Parathyroid adenoma (tissue), 2 donors: ENCODE results near the gene SPON1.

Experiments used
- H2AFZ ChIP-seq: fragments of 300-600 bp; sonication (generic); one replicate; pipeline ENCODE4 v1.7.0; 2017; ENCODE audit warnings: antibody characterized with exemption, mild to moderate bottlenecking
- H3K27ac ChIP-seq: fragments of 300-600 bp; sonication (generic); one replicate; pipeline ENCODE4 v1.7.0; 2017
- H3K27me3 ChIP-seq: fragments of 300-600 bp; sonication (generic); one replicate; pipeline ENCODE4 v1.7.0; 2017; ENCODE audit warnings: low read length; ENCODE audit not compliant: control insufficient read depth, insufficient read depth
- H3K36me3 ChIP-seq: fragments of 300-600 bp; sonication (generic); one replicate; pipeline ENCODE4 v1.7.0; 2017; ENCODE audit warnings: low read length; ENCODE audit not compliant: control insufficient read depth, insufficient read depth
- H3K4me1 ChIP-seq: fragments of 300-600 bp; sonication (generic); one replicate; pipeline ENCODE4 v1.7.0; 2017; ENCODE audit warnings: control low read depth
- H3K4me2 ChIP-seq: fragments of 300-600 bp; sonication (generic); one replicate; pipeline ENCODE4 v1.7.0; 2017; ENCODE audit warnings: low read length
- H3K4me3 ChIP-seq: fragments of 300-600 bp; sonication (generic); one replicate; pipeline ENCODE4 v1.7.0; 2017; ENCODE audit warnings: low read depth, low read length
- H3K79me2 ChIP-seq: fragments of 300-600 bp; sonication (generic); one replicate; pipeline ENCODE4 v1.7.0; 2017; ENCODE audit warnings: control low read depth
- H3K9ac ChIP-seq: fragments of 300-600 bp; sonication (generic); one replicate; pipeline ENCODE4 v1.7.0; 2017; ENCODE audit warnings: mild to moderate bottlenecking
- H3K9me3 ChIP-seq: fragments of 300-600 bp; sonication (generic); one replicate; pipeline ENCODE4 v1.7.0; 2017; ENCODE audit warnings: low read length; ENCODE audit not compliant: control insufficient read depth
- TF ChIP-seq, protein P1 (sequence below): fragments of 300-600 bp; sonication (generic); IDR thresholded peaks from one replicate; pipeline ENCODE4 v1.7.0; 2017; ENCODE audit warnings: antibody characterized with exemption, mild to moderate bottlenecking
- donor health status: primary hyperparathyroidism.

The SPON1 gene

DNA sequence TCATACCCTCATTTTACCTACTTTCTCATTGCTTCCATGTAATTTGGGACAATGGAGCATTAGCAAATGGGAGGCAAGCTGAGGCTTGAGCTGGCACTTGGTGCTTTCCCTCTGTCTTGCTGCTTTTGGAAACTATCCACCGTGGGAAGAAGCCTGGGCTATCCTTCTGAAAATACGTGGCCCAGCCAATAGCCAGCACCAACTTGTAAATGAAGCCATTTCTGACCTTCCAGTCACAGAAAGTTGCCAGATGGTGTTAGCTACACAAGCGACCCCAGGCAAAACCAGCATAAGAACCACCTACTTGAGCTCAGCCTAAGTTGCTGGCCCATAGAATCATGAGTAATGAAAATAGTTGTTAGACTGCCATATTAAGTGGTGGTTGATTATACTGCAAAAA lies 18.5 kb upstream of the SPON1 start:
- Histone ChIP-seq H2AFZ (no peak overlapping the region), H3K4me1 (no peaks in the 10 kb centered on the region), H3K36me3 (no peaks in the 10 kb centered on the region), H3K9ac (no peak overlapping the region), H3K4me3 (no peak overlapping the region), H3K4me2 (no peak overlapping the region), H3K9me3 (no peaks in the 10 kb centered on the region), H3K79me2 (no peaks in the 10 kb centered on the region), H3K27me3 (no peaks in the 10 kb centered on the region), H3K27ac (no peak overlapping the region)
- TF ChIP-seq, protein P1, sequence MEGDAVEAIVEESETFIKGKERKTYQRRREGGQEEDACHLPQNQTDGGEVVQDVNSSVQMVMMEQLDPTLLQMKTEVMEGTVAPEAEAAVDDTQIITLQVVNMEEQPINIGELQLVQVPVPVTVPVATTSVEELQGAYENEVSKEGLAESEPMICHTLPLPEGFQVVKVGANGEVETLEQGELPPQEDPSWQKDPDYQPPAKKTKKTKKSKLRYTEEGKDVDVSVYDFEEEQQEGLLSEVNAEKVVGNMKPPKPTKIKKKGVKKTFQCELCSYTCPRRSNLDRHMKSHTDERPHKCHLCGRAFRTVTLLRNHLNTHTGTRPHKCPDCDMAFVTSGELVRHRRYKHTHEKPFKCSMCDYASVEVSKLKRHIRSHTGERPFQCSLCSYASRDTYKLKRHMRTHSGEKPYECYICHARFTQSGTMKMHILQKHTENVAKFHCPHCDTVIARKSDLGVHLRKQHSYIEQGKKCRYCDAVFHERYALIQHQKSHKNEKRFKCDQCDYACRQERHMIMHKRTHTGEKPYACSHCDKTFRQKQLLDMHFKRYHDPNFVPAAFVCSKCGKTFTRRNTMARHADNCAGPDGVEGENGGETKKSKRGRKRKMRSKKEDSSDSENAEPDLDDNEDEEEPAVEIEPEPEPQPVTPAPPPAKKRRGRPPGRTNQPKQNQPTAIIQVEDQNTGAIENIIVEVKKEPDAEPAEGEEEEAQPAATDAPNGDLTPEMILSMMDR: no peak

DNA sequence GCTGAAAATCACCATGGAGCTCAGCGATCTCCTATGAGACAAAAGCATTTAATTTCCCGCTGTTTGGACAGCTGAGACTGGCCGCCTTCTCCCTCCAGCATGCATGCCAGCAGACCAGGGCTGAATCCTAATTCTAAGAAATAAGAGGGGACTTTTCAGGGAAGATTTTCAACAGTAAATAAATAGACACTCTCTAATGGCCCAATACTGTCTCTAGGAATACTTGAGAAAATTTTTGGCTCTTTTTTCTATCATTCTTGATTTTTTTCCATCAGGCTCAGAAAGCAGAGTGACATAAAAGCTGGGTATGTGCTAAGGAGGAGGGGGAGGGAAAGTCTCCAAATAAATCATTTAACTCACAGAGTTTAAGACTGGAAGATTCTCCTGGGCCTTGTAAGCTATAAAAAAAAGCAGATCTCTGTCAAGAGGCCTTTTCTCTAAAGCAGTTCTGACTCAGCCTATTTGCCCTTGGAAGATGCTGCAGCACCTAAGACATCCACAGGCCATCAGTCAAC lies 17.6 kb upstream of the SPON1 start:
- H2AFZ ChIP-seq: no peak overlapping the region
- no peak overlapping the region for H3K9ac ChIP-seq
- H3K36me3 ChIP-seq: no peaks in the 10 kb centered on the region
- H3K4me3 ChIP-seq: no peak overlapping the region
- no peaks in the 10 kb centered on the region for H3K27me3 ChIP-seq
- H3K9me3 ChIP-seq: no peaks in the 10 kb centered on the region
- H3K4me1 ChIP-seq: no peaks in the 10 kb centered on the region
- no peaks in the 10 kb centered on the region for H3K79me2 ChIP-seq
- H3K4me2 ChIP-seq: no peak overlapping the region
- H3K27ac ChIP-seq: no peak overlapping the region
- TF ChIP-seq, protein P1: no peak

DNA sequence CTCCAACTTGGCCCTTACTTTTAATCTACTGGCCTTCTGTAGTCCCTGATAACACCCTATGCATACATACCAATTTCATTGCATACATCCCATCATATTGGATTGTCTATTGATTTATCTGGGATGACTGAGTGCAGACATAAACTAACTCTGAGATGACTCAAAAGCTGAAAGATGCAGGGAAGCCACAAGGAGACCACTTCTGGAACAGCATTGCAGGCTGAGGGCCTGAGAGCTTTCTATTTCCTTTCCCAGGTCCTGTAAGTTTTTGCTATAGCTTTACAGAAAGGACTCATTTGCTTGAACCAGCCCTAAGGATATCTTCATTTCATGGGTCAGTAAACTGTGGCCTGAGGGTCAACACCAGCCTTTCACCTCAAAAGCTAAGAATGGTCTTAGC lies 15.1 kb upstream of the SPON1 start:
- Histone ChIP-seq H3K9me3 (no peaks in the 10 kb centered on the region), H3K9ac (no peak overlapping the region), H3K4me1 (no peaks in the 10 kb centered on the region), H3K36me3 (no peaks in the 10 kb centered on the region), H2AFZ (no peak overlapping the region), H3K4me3 (no peak overlapping the region), H3K27ac (no peak overlapping the region), H3K4me2 (no peak overlapping the region), H3K79me2 (no peaks in the 10 kb centered on the region), H3K27me3 (no peaks in the 10 kb centered on the region)
- TF ChIP-seq, protein P1: no peak

DNA sequence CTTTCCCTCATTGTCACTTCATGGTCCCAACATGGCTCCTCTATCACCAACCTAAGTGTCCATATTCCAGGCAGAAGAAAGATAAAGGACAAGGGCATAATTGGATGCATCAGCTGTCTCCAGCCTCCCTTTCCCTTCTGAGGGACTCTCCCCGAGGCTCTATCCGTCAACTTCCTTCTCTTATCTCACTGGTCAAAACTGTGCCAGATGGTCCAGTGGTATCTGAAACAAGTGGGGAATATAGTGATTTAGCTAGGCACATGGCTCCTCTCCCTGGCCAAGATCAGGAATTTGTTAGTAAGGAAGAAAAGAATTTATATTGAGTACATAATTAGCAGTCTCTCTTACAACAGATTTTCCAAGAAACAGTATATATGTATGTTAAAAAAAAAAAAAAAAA lies 12.6 kb upstream of the SPON1 start:
- TF ChIP-seq, protein P1: no peak
- Histone ChIP-seq H3K27ac (no peak overlapping the region), H3K9me3 (no peaks in the 10 kb centered on the region), H3K9ac (no peak overlapping the region), H3K27me3 (no peaks in the 10 kb centered on the region), H3K36me3 (no peaks in the 10 kb centered on the region), H3K4me1 (no peaks in the 10 kb centered on the region), H2AFZ (no peak overlapping the region), H3K79me2 (no peaks in the 10 kb centered on the region), H3K4me3 (no peak overlapping the region), H3K4me2 (no peak overlapping the region)

DNA sequence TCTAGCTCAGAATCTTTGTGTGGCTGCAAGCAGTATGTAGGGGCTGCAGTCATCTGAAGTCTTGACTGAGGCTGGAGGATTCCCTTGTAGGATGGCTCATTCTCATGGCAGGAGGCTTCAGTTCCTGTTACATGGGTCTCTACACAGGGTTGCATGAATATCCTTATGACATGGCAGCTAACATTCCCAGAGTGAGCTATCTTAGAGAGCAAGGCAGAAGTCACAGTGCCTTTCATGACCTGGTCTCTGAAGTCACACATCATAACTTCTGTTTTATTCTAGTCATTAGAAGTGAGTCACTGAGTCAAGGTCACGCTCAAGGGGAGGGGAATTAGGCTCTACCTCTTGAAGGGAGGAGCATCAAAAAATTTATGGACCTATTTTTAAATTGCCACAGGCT lies 10.3 kb upstream of the SPON1 start:
- H3K79me2 ChIP-seq: no peaks in the 10 kb centered on the region
- no peaks in the 10 kb centered on the region for H3K36me3 ChIP-seq
- H3K4me2 ChIP-seq: no peak overlapping the region
- H3K9me3 ChIP-seq: no peaks in the 10 kb centered on the region
- H3K27ac ChIP-seq: no peak overlapping the region
- no peak overlapping the region for H3K9ac ChIP-seq
- H2AFZ ChIP-seq: no peak overlapping the region
- no peaks in the 10 kb centered on the region for H3K4me1 ChIP-seq
- TF ChIP-seq, protein P1: no peak
- no peak overlapping the region for H3K4me3 ChIP-seq
- no peaks in the 10 kb centered on the region for H3K27me3 ChIP-seq
